ENCODE measurements around the gene HIVEP1.
A peak's percentile ranks its signal among the peaks of the same experiment; 100 is the strongest.

The HIVEP1 gene

DNA sequence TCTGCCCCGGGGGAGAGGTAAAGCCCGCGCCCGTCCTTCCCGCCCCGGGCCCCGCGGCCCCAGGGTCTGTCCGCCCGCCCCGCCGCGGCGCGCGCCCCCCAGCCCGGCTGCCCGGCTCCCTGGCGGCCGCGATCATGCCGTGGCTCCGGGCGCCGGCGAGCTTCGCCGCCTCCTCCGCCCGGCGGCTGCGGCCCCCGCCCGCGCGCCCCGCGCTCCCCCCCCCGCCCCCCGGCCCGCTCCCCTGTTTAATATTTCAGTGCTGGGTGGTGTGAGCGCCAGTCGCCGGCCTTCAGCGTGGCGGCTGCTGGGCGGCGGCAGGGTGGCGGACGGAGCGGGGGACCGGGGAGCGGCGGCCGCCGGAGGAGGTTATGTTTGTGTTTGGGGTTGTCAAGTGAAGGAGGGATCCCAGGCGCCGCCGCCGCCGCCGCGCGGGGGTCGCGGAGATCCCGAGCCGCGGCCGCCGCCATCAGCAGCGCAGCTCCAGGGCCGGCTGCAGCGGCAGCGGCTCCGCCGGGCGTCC, at the start of gene HIVEP1:
Gene HIVEP1, plus strand, starts transcription at position 275 of the 520 bp plus-strand sequence. CDS start 3,317 bp downstream, outside the sequence.
- TF ChIP-seq POLR2A (IDR thresholded peaks at IDR 0.05; ENCODE audit: low read depth, low read length) = no peak
- DNase-seq (ENCODE audit: insufficient read length, low spot score) = no peak
- no peak for FAIRE-seq

GRCh38 chr6:11963756-11964500, 48.2 kb upstream of the HIVEP1 start:
- no peak for TF ChIP-seq POLR2A (IDR thresholded peaks at IDR 0.05; ENCODE audit: low read depth, low read length)
- DNase-seq (ENCODE audit: insufficient read length, low spot score) = no peak
- FAIRE-seq = no peak

DNA sequence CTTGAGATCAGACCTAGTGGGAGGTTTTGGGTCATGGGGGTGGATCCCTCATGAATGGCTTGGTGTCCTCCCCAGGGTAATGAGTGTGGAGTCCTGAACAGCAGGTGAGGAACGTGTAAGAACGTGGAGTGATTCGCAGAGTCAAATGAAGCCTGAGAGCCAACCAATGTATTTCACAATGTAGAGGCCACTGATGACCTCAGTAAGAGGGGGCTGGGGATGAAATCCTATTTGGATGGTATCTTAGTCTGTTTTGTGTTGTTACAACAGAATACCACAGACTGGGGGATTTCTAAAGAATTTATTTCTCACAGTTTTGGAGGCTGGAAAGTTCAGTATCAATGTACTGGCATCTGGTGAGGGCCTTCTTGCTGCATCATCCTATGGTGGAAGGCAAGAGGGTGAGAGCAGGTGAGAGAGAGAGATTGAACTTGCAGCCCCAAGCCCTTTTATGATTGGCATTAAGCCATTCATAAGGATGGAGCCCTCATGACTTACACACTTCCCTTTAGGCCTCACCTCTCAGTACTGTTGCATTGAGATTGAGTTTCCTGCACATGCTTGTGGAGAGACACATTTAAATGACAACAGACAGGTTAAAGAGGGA, 47.3 kb upstream of the HIVEP1 start:
- DNase-seq (ENCODE audit: insufficient read length, low spot score) (no peak), FAIRE-seq (no peak)
- no peak for TF ChIP-seq POLR2A (IDR thresholded peaks at IDR 0.05; ENCODE audit: low read depth, low read length)

GRCh38 chr6:11965499-11965898, 46.6 kb upstream of the HIVEP1 start:
- DNase-seq (ENCODE audit: insufficient read length, low spot score) = no peak
- no peak for FAIRE-seq
- TF ChIP-seq POLR2A (IDR thresholded peaks at IDR 0.05; ENCODE audit: low read depth, low read length) = no peak

DNA sequence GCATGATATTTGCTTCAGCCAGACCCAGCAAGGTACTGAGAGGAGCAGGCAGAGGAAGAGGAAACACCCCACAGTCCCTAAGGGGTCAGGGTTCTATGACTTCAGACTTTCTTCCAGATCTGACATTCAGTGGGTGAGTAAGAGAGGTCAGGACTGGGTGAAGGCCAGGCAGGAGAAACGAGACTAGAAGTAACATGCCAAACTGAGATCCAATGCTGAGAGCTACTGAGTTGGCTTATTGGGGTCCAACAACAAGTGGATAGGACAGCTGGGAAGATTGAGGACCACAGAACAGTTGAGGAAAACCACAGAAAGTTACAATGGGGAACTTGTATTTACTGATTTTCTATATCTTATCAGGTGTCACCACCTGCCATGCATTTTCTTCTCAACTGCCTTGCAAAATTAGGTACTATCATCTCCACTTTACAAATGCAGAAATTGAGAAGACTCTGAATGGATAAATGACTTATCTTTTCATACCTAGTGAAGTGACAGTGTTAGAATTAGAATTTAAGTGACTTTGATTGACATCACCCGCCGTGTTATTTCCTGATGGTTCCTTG, 43.8 kb upstream of the HIVEP1 start:
- no peak for TF ChIP-seq POLR2A (IDR thresholded peaks at IDR 0.05; ENCODE audit: low read depth, low read length)
- no peak for DNase-seq (ENCODE audit: insufficient read length, low spot score)
- FAIRE-seq = no peak

GRCh38 chr6:11969092-11969491, 43.0 kb upstream of the HIVEP1 start:
- DNase-seq (ENCODE audit: insufficient read length, low spot score) (no peak), FAIRE-seq (no peak)
- TF ChIP-seq POLR2A (IDR thresholded peaks at IDR 0.05; ENCODE audit: low read depth, low read length) = no peak

GRCh38 chr6:11970114-11970513, 42.0 kb upstream of the HIVEP1 start:
- FAIRE-seq (no peak), DNase-seq (ENCODE audit: insufficient read length, low spot score) (no peak)
- no peak for TF ChIP-seq POLR2A (IDR thresholded peaks at IDR 0.05; ENCODE audit: low read depth, low read length)

DNA sequence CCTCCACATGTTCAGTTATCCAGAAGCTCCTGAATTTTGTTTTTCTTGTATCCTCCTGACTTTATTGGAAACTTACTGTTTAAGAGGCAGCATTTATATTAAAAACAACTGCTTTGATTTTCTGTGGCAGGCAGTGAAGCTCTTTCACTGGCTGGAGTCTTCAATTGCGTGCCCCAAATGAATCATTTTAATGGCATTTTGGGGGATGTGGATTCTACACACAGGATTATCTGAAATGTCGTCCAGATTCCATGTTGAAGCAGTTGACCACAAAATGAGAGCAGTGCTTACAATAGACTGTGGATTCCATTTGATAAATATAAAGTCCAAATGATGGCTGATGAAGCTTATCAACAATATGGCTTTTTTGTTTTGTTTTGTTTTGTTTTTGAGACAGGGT, 41.0 kb upstream of the HIVEP1 start:
- DNase-seq (ENCODE audit: insufficient read length, low spot score) (peak; percentile 16), FAIRE-seq (no peak)
- TF ChIP-seq POLR2A (IDR thresholded peaks at IDR 0.05; ENCODE audit: low read depth, low read length) = no peak

- TF ChIP-seq POLR2A (IDR thresholded peaks at IDR 0.05; ENCODE audit: low read depth, low read length) = no peak
- DNase-seq (ENCODE audit: insufficient read length, low spot score) (no peak), FAIRE-seq (no peak)
These were observed 39.8 kb upstream of the HIVEP1 start for GRCh38 chr6:11972270-11972669.

DNA sequence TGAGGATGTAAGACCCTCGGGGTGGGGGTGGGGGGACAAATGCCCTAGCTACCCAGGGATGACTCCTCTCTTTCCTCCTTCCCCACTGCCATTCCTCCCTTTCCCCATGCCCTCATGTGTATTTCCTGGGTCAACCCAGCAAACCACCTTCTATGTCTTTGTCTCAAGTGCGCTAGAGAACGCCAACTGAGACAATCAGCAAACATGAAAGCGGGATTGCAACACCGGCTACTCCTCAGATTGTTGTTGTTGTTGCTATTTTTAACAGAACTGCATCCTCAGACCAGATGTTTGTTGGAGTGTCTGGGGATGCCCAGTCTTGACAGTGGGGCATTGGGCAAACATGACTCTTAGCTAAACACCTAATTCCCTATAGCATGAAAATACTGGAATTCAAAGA, 39.3 kb upstream of the HIVEP1 start:
- FAIRE-seq (no peak), DNase-seq (ENCODE audit: insufficient read length, low spot score) (no peak)
- TF ChIP-seq POLR2A (IDR thresholded peaks at IDR 0.05; ENCODE audit: low read depth, low read length) = no peak

DNA sequence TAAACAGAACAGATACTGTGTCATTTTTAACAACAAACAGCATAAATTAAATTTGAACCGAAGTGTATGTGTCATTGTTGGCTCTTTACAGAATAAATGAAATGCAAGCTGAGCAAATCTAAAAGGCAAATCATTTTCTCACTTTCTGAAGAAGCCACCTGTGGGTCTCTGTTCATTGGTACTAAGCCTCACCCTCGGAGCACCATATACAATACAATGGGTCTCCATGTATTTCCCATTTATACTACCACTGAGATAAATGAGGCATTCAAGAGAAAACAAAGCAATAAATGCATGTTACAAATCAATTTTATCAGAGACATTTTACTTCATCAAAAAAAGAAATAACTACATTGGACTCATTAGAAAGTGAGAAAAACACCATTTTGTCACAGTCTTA, 38.9 kb upstream of the HIVEP1 start:
- DNase-seq (ENCODE audit: insufficient read length, low spot score) = no peak
- FAIRE-seq = no peak

GRCh38 chr6:11974089-11974488, 38.0 kb upstream of the HIVEP1 start:
- TF ChIP-seq POLR2A (IDR thresholded peaks at IDR 0.05; ENCODE audit: low read depth, low read length) = no peak

More for the DNA sequence above, 38.9 kb upstream of the HIVEP1 start:
- no peak for TF ChIP-seq POLR2A (IDR thresholded peaks at IDR 0.05; ENCODE audit: low read depth, low read length)

GRCh38 chr6:11975353-11975977, 36.6 kb upstream of the HIVEP1 start:
- no peak for FAIRE-seq
- no peak for DNase-seq (ENCODE audit: insufficient read length, low spot score)
- TF ChIP-seq POLR2A (IDR thresholded peaks at IDR 0.05; ENCODE audit: low read depth, low read length) = no peak

More at GRCh38 chr6:11974089-11974488, 38.0 kb upstream of the HIVEP1 start:
- FAIRE-seq = no peak
- no peak for DNase-seq (ENCODE audit: insufficient read length, low spot score)

- no peak for FAIRE-seq
- TF ChIP-seq POLR2A (IDR thresholded peaks at IDR 0.05; ENCODE audit: low read depth, low read length) = no peak
- no peak for DNase-seq (ENCODE audit: insufficient read length, low spot score)
These were observed 35.6 kb upstream of the HIVEP1 start for GRCh38 chr6:11976489-11976888.
